ENCODE data around the gene SYT17. TPM values are rescaled to one million over a fixed set of nuclear protein-coding genes. Genes with fewer than 3 reads are reported as not detected.

The SYT17 gene
- polyA plus RNA-seq, 1 donor (not counting 4 experiments of a cell fraction or from before 2014, with no cell fraction given), result not detected

- dilution Hi-C loops (cut with MboI; ENCODE audit: extremely low pct_ligation_motif_present, low sequenced_read_pairs), result no loop called here
- Histone ChIP-seq H3K79me2 (ENCODE audit: control insufficient read depth, insufficient read depth, low read length) (no peaks in the 10 kb centered on the region), H3K4me1 (ENCODE audit: control insufficient read depth, extremely low read depth, insufficient read depth, low read length) (no peaks in the 10 kb centered on the region), H3K9me1 (ENCODE audit: control insufficient read depth, extremely low read depth, insufficient read depth, low read length) (no peaks in the 10 kb centered on the region), H3K4me3 (ENCODE audit: control insufficient read depth in 2 of 3, extremely low read depth in 1 of 3, insufficient read depth in 2 of 3, low read depth in 1 of 3, low read length in 3 of 3) (no peak overlapping the region), H3K4me2 (ENCODE audit: control insufficient read depth, extremely low read depth, insufficient read depth, low read depth, low read length) (no peak overlapping the region), H3K27me3 (ENCODE audit: control insufficient read depth, extremely low read depth, insufficient read depth, low read length) (no peaks in the 10 kb centered on the region), H3K36me3 (ENCODE audit: control insufficient read depth in 2 of 2, extremely low read depth in 1 of 2, insufficient read depth in 2 of 2, low read length in 2 of 2) (no peaks in the 10 kb centered on the region), H3K9ac (ENCODE audit: control insufficient read depth, extremely low read depth, insufficient read depth, low read length) (no peak overlapping the region), H4K20me1 (ENCODE audit: control insufficient read depth, extremely low read depth, insufficient read depth, low read length) (no peaks in the 10 kb centered on the region), H2AFZ (ENCODE audit: control insufficient read depth, low read length) (no peak overlapping the region), H3K27ac (ENCODE audit: control insufficient read depth, insufficient read depth, low read length) (no peak overlapping the region), H3K9me3 (ENCODE audit: control insufficient read depth, low read depth, low read length) (no peaks in the 10 kb centered on the region)
- DNase-seq (ENCODE audit: low read depth, low spot score), result no peak
- no peak for FAIRE-seq
- TF ChIP-seq, protein P1, sequence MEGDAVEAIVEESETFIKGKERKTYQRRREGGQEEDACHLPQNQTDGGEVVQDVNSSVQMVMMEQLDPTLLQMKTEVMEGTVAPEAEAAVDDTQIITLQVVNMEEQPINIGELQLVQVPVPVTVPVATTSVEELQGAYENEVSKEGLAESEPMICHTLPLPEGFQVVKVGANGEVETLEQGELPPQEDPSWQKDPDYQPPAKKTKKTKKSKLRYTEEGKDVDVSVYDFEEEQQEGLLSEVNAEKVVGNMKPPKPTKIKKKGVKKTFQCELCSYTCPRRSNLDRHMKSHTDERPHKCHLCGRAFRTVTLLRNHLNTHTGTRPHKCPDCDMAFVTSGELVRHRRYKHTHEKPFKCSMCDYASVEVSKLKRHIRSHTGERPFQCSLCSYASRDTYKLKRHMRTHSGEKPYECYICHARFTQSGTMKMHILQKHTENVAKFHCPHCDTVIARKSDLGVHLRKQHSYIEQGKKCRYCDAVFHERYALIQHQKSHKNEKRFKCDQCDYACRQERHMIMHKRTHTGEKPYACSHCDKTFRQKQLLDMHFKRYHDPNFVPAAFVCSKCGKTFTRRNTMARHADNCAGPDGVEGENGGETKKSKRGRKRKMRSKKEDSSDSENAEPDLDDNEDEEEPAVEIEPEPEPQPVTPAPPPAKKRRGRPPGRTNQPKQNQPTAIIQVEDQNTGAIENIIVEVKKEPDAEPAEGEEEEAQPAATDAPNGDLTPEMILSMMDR (optimal IDR thresholded peaks at IDR 0.05 in 1 of 3, IDR thresholded peaks at IDR 0.05 in 1 of 3, conservative IDR thresholded peaks at IDR 0.05 in 1 of 3; ENCODE audit: extremely low read depth in 1 of 3, insufficient read depth in 2 of 3, low read length in 3 of 3), result no peak
- TF ChIP-seq EZH2 (IDR thresholded peaks at IDR 0.05; ENCODE audit: low read length), result no peak
Observed at GRCh38 chr16:19183187-19183586, 15.1 kb downstream of the SYT17 start.

GRCh38 chr16:19184823-19185509, 16.9 kb downstream of the SYT17 start:
- Histone ChIP-seq H3K9ac (ENCODE audit: control insufficient read depth, extremely low read depth, insufficient read depth, low read length) (no peak overlapping the region), H3K36me3 (ENCODE audit: control insufficient read depth in 2 of 2, extremely low read depth in 1 of 2, insufficient read depth in 2 of 2, low read length in 2 of 2) (no peaks in the 10 kb centered on the region), H3K27ac (ENCODE audit: control insufficient read depth, insufficient read depth, low read length) (no peak overlapping the region), H3K79me2 (ENCODE audit: control insufficient read depth, insufficient read depth, low read length) (no peaks in the 10 kb centered on the region), H4K20me1 (ENCODE audit: control insufficient read depth, extremely low read depth, insufficient read depth, low read length) (no peaks in the 10 kb centered on the region), H3K9me3 (ENCODE audit: control insufficient read depth, low read depth, low read length) (no peaks in the 10 kb centered on the region), H3K27me3 (ENCODE audit: control insufficient read depth, extremely low read depth, insufficient read depth, low read length) (no peaks in the 10 kb centered on the region), H3K9me1 (ENCODE audit: control insufficient read depth, extremely low read depth, insufficient read depth, low read length) (no peaks in the 10 kb centered on the region), H3K4me2 (ENCODE audit: control insufficient read depth, extremely low read depth, insufficient read depth, low read depth, low read length) (no peak overlapping the region), H3K4me1 (ENCODE audit: control insufficient read depth, extremely low read depth, insufficient read depth, low read length) (no peaks in the 10 kb centered on the region), H2AFZ (ENCODE audit: control insufficient read depth, low read length) (no peak overlapping the region), H3K4me3 (ENCODE audit: control insufficient read depth in 2 of 3, extremely low read depth in 1 of 3, insufficient read depth in 2 of 3, low read depth in 1 of 3, low read length in 3 of 3) (no peak overlapping the region)
- dilution Hi-C loops (cut with MboI; ENCODE audit: extremely low pct_ligation_motif_present, low sequenced_read_pairs), result no loop called here
- FAIRE-seq (no peak), DNase-seq (ENCODE audit: low read depth, low spot score) (no peak)
- TF ChIP-seq, protein P1 (optimal IDR thresholded peaks at IDR 0.05 in 1 of 3, IDR thresholded peaks at IDR 0.05 in 1 of 3, conservative IDR thresholded peaks at IDR 0.05 in 1 of 3; ENCODE audit: extremely low read depth in 1 of 3, insufficient read depth in 2 of 3, low read length in 3 of 3), result no peak
- TF ChIP-seq EZH2 (IDR thresholded peaks at IDR 0.05; ENCODE audit: low read length), result no peak
